GM19395 (cell line): ENCODE results near the gene CDH26.

Experiments
- ATAC-seq: cut with Tn5 transposase; IDR thresholded peaks from one replicate; pipeline ENCODE4 v1.9.1; 2021; ENCODE audit warnings: mild to moderate bottlenecking, moderate library complexity; ENCODE audit not compliant: unreplicated experiment

The CDH26 gene

GRCh38 chr20:59958123-59958522 lies at the start of gene CDH26:
Gene CDH26, plus strand, starts transcription at chr20:59958423. Its CDS starts 304 bp downstream, at chr20:59958727.
- ATAC-seq = no peak

- ATAC-seq = no peak
Measured at GRCh38 chr20:59908855-59909254, 49.4 kb upstream of the CDH26 start.

GRCh38 chr20:59911041-59911440 lies 47.2 kb upstream of the CDH26 start:
- ATAC-seq = no peak

- no peak for ATAC-seq
Measured at GRCh38 chr20:59912609-59913008, 45.6 kb upstream of the CDH26 start.

- no peak for ATAC-seq
Measured at GRCh38 chr20:59920944-59921343, 37.3 kb upstream of the CDH26 start.

- ATAC-seq = no peak
Measured at GRCh38 chr20:59923514-59923913, 34.7 kb upstream of the CDH26 start.

GRCh38 chr20:59925359-59925758 lies 32.9 kb upstream of the CDH26 start:
- no peak for ATAC-seq

- ATAC-seq = no peak
Measured at GRCh38 chr20:59925899-59926298, 32.3 kb upstream of the CDH26 start.

- ATAC-seq = no peak
Measured at GRCh38 chr20:59931511-59932312, 26.5 kb upstream of the CDH26 start.

- no peak for ATAC-seq
Measured at GRCh38 chr20:59932616-59933295, 25.5 kb upstream of the CDH26 start.

- peak; percentile 34 for ATAC-seq
Measured at GRCh38 chr20:59933296-59933848, 24.9 kb upstream of the CDH26 start, which contains the start of gene SYCP2. Gene SYCP2, minus strand, starts transcription at chr20:59933637. Its CDS starts 11,224 bp downstream, at chr20:59922413.

GRCh38 chr20:59933849-59934585 lies 24.2 kb upstream of the CDH26 start:
- peak; percentile 78 for ATAC-seq

GRCh38 chr20:59935457-59936185 lies 22.6 kb upstream of the CDH26 start:
- ATAC-seq = no peak

GRCh38 chr20:59936409-59936808 lies 21.8 kb upstream of the CDH26 start:
- ATAC-seq = no peak

- ATAC-seq = no peak
Measured at GRCh38 chr20:59937150-59937549, 21.1 kb upstream of the CDH26 start.

GRCh38 chr20:59938221-59938620 lies 20.0 kb upstream of the CDH26 start:
- no peak for ATAC-seq

- no peak for ATAC-seq
Measured at GRCh38 chr20:59938696-59939051, 19.5 kb upstream of the CDH26 start.

GRCh38 chr20:59939052-59939878 lies 19.0 kb upstream of the CDH26 start:
- ATAC-seq = no peak

GRCh38 chr20:59939879-59940128 lies 18.4 kb upstream of the CDH26 start:
- peak; percentile 57 for ATAC-seq
